Thoracic aorta (tissue), 2 donors: ENCODE results near the gene RNH1. TPM values are rescaled to one million over a fixed set of nuclear protein-coding genes. Genes with fewer than 3 reads are reported as not detected.
A peak's percentile ranks its signal among the peaks of the same experiment; 100 is the strongest.
"Not testable (repeated sequence)": the region's sequence is repeated elsewhere in the genome, so short reads cannot be mapped to it uniquely, and the experiment has no call there.

Source experiments
- ATAC-seq: fragments of 150-250 bp; one replicate; pipeline ENCODE4 v1.8.0; 2017; ENCODE audit warnings: low read depth; ENCODE audit not compliant: insufficient number of reproducible peaks, low FRiP score
- DNase-seq: peaks from one replicate; pipeline ENCODE4 v3.0.0-alpha.2; 2020; ENCODE audit warnings: low spot score
- H3K27ac ChIP-seq, 2 donors: fragments of 200-600 bp; sonication (generic); 1 replicate in 1 of 2; 2 replicates in 1 of 2; pipeline ENCODE4 v1.5.1; 2016; ENCODE audit warnings: mild to moderate bottlenecking in 2 of 2, moderate library complexity in 2 of 2
- H3K27me3 ChIP-seq: fragments of 200-600 bp; sonication (generic); replicated peaks from 2 replicates; pipeline ENCODE4 v1.6.0; 2016; ENCODE audit warnings: mild to moderate bottlenecking; ENCODE audit not compliant: insufficient read depth
- H3K36me3 ChIP-seq: fragments of 200-600 bp; sonication (generic); one replicate; pipeline ENCODE4 v1.5.1; 2016
- H3K4me1 ChIP-seq, 2 donors: fragments of 200-600 bp; sonication (generic); 1 replicate in 1 of 2; 2 replicates in 1 of 2; pipeline versions ENCODE4 v1.5.1 to v1.6.0; 2016; ENCODE audit warnings: low read depth in 2 of 2, mild to moderate bottlenecking in 1 of 2; ENCODE audit not compliant: control insufficient read depth in 1 of 2
- H3K4me3 ChIP-seq: fragments of 200-600 bp; sonication (generic); 2 replicates; pipeline ENCODE4 v1.5.1; 2016; ENCODE audit warnings: mild to moderate bottlenecking
- H3K9me3 ChIP-seq: fragments of 200-600 bp; sonication (generic); 2 replicates; pipeline ENCODE4 v1.5.1; 2016
- CTCF ChIP-seq: fragments of 200-600 bp; sonication (generic); IDR thresholded peaks from one replicate; pipeline ENCODE4 v1.5.1; 2019; ENCODE audit warnings: antibody characterized with exemption
- total RNA-seq, 2 donors: library from RNA; depleted of rRNA; stranded (reverse); fragments of >200 nt; gene quantifications; one replicate each; pipeline versions ENCODE4 v1.1.0 to v1.2.3, GENCODE V29; 2016

Gene RNH1
- total RNA-seq, 2 donors from 2014 or later = 224 to 355 TPM

GRCh38 chr11:526192-526591 is 19.1 kb upstream of the RNH1 start:
- Histone ChIP-seq H3K27me3 (no peaks in the 10 kb centered on the region), H3K36me3 (no peaks in the 10 kb centered on the region), H3K4me3 (no peak overlapping the region), H3K9me3 (no peaks in the 10 kb centered on the region), H3K27ac (no peak overlapping the region), H3K4me1 (no peaks in the 10 kb centered on the region)
- TF ChIP-seq CTCF = no peak
- ATAC-seq = no peak
- DNase-seq = no peak

- ATAC-seq (no peak), DNase-seq (no peak)
- H3K9me3 ChIP-seq = no peaks in the 10 kb centered on the region
- no peaks in the 10 kb centered on the region for H3K36me3 ChIP-seq
- H3K27me3 ChIP-seq = no peaks in the 10 kb centered on the region
- no peak overlapping the region for H3K27ac ChIP-seq
- H3K4me3 ChIP-seq = no peak overlapping the region
- H3K4me1 ChIP-seq = no peaks in the 10 kb centered on the region
- TF ChIP-seq CTCF = no peak
These were observed 14.2 kb upstream of the RNH1 start for GRCh38 chr11:521177-521688.

GRCh38 chr11:520428-521176 is 13.6 kb upstream of the RNH1 start:
- TF ChIP-seq CTCF = no peak
- ATAC-seq (no peak), DNase-seq (no peak)

GRCh38 chr11:518463-519202 is 11.6 kb upstream of the RNH1 start:
- ATAC-seq = peak; percentile 100
- TF ChIP-seq CTCF = peak; percentile 100
- Histone ChIP-seq H3K4me3 (peak overlapping the region; percentile 59), H3K36me3 (no peaks in the 10 kb centered on the region), H3K27ac (peak overlapping the region; percentile 53 to 87), H3K27me3 (no peaks in the 10 kb centered on the region), H3K9me3 (no peaks in the 10 kb centered on the region), H3K4me1 (no peaks in the 10 kb centered on the region)
- DNase-seq = peak; percentile 88

More at GRCh38 chr11:520428-521176, 13.6 kb upstream of the RNH1 start:
- no peak overlapping the region for H3K27ac ChIP-seq
- no peak overlapping the region for H3K4me3 ChIP-seq
- H3K27me3 ChIP-seq = no peaks in the 10 kb centered on the region
- H3K36me3 ChIP-seq = no peaks in the 10 kb centered on the region
- H3K4me1 ChIP-seq = no peaks in the 10 kb centered on the region
- H3K9me3 ChIP-seq = no peaks in the 10 kb centered on the region

GRCh38 chr11:516918-517685 is 10.1 kb upstream of the RNH1 start:
- H3K9me3 ChIP-seq, H3K36me3 ChIP-seq, DNase-seq, H3K4me3 ChIP-seq, ATAC-seq, H3K27ac ChIP-seq, H3K27me3 ChIP-seq, H3K4me1 ChIP-seq: not testable (repeated sequence)
